EH (cell line): ENCODE data around the gene LRRC28.
A peak's percentile ranks its signal among the peaks of the same experiment; 100 is the strongest.

Experiments
- DNase-seq: peaks from one replicate; pipeline ENCODE4 v3.0.0-alpha.2; 2015; ENCODE audit warnings: low read depth

Gene LRRC28

DNA sequence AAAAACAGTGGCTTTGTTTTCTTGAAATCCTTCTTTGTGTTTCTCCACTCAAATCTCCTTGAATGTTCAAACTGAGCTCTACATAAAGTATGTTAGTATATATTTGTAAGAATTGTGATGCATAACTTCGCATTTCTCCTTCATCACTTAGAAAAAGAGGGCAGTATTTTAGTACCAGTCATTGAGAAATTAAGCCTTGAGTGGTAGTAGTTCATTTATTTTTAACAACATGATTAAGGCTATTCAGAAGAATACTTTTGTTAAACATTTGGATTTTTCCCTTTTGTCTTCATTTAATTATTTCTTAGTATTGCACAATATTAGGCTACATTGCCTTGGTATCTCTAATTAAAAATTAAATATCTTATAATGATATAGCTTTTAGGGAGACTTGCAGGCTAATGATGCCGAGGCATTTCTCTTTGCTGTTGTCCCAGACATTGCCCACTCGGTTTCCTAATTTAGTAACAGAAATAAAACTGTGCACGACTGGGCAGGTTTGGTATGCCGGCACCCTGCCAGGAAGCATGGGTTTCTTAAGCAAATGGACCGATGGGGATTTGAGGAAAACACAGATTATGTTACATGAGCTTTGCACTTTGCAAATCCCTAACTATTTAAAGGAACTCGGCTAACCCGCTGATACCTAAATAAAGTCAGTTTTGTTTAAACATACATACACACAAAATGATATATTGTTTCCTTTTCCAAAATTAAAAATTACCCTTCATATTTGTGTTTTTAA lies 54.7 kb downstream of the LRRC28 start:
- DNase-seq = peak; percentile 68

DNA sequence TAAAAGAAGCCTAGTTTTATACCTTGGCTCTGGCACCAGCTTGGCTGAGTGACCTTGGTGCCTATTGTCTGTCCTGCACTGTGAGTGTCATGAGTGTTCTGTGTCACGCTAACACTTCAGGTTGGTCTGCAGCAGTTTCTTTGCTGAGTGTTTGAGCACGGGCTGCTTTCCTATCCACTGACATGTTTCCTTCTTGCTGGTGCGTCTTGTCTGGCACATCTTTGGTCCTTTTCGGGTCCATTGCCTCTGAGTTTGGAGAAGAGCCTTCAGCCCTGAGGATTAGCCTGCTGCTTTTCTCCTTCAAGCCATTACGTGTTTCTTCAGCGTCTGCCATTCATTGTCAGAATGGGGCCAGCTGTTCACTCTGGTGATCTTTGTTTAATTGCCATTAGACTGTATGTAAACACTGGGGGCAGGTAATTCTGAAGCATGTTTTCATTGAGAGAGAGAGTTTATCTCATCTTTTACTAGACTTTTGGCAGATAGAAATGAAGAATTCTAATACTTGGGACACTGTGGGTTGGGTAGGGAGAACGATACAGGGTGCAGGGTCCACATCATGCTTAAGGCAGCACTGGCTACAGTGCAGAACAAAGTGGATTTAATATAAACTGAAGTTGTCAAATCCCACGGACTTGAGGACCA lies 55.5 kb downstream of the LRRC28 start:
- no peak for DNase-seq

DNA sequence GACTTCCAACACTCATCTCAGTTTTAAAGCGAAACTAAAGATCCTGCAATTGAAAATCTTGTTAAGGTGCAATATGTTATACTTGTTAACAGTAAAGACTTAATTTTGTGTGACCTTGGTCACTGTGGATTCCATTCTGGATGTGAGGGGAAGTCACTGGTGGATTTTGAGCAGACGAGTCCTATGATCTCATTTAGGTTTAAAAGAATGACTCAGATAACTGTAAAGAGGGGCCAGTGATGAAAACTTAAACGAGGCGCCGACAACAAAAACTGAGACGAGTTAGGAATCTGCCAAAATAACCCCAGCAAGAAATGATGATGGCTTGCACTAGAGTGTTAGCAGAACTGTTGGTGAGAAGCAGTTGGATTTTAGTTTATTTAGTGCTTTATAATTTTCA lies 56.5 kb downstream of the LRRC28 start:
- peak; percentile 20 for DNase-seq

DNA sequence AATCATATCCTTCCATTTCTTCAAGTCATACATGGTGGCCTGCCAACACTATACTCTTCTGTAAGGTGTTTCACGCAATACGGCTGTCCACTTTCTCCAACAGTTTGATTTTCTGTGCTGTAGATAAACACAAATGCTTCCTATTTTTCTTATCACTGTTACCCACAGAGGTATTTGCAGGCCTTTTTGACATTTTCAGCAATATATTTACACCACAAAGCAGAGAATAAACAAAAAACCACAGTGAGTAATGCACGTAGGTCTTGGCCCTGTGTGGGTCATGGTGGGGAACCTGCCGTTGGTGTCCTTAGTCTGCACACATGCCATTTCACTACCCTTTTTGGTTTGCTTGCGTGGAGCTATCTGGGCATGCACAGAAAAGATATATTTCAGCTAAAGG lies 59.5 kb downstream of the LRRC28 start:
- no peak for DNase-seq

DNA sequence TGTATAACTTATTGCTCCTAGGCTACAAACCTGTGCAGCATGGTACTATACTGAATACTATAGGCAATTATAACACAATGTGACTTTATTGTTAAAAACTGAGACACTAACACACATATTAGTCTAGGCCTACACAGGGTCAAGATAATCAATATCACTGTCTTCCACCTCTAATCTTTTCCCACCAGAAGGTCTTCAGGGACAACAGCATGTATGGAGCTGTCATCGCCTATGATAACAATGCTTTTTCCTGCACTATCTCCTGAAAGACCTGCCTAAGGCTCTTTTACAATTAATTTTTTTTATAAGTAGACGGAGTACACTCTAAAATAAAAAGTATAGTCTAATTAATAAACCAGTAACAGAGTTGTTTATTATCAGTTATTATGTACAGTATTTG lies 60.9 kb downstream of the LRRC28 start:
- DNase-seq = no peak

DNA sequence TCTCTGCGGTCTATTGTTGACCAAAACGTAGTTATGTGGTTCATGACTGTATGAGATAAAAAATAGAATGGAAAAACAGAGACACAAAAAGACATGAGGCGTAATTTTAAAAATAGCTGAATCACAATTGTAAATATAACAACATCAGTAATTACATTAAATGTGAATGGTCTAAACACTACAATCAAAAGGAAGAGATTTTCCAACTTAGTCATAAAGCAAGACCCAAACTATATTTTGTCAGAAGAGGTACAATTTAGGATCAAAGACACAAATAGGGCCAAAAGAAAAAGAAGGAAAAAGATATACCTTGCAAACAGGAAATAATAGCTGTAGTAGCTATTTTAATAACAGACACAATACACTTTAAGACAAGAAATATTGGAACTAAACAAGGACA lies 61.5 kb downstream of the LRRC28 start:
- DNase-seq = no peak

DNA sequence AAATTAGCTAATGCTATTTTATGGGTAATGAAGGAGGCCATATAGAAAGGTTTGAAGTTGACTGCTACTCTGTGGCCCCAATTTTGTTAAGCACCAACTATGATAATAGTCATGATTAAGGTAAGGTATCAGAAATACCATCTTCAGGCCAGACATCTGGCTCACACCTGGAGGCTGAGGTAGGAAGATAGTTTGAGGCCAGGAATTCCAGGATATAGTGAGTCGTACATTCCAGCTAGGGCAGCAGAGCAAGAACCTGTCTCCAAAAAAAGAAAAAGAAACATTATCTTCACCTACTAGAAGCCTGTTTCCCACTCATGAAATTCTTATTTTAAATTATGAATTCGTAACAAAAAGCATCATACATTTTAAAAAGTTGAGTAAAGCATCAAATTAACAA lies 64.4 kb downstream of the LRRC28 start:
- no peak for DNase-seq

DNA sequence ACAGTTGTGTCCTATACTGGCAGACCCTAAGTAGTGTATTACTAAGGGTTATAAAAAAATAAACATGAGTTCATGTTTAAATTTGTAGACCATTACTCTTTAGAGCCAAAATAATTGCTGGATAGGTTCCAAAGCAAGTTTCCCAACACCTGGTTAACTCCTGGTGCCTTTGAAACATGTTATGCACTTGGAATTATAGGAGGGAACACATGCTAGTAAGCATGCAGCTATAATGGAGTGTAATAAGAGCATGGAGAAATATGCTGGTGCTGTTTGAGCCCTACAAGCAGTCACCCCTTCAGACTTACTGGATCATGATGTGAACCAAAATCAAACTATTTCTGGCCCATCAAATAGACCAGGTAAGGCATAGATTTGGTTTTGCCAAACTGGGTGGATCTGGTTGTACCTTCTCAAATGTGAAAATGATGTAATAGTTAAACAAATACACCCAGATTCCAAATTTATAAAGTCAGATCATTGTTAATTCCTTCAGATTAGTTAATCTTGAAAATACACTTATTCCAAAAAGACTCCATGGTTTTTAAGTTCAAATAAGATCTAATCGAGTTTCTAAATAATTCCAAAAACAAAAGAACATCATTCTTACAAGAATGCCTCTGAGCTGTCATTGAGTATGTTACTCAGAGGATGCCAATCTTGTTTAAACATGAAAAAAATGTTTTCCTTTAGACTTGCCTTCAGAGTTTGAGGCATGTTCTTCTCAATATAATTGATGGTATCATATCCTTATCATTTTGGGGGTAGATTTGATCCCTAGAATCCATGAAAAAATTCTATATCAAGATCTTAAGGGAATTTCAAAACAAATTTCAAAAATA lies 69.3 kb downstream of the LRRC28 start:
- DNase-seq = no peak

DNA sequence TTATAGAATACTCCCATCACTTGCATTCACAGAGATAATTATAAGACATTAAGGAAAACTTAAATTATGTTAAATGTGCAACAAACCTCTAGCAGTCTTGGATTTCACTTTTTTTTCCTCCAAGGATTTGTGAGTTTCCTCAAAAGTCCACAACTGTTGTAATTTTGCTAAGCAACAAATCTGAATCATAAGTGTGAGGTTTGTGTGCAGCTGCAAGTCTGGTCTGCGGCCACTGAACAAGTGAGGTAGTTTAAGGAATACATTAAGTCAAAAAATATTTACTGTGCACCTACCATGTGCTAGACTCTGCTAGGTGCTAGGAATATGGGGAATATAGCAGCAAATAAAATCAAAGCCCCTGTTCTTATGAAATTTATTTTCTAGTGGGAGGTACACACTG lies 70.2 kb downstream of the LRRC28 start:
- no peak for DNase-seq

DNA sequence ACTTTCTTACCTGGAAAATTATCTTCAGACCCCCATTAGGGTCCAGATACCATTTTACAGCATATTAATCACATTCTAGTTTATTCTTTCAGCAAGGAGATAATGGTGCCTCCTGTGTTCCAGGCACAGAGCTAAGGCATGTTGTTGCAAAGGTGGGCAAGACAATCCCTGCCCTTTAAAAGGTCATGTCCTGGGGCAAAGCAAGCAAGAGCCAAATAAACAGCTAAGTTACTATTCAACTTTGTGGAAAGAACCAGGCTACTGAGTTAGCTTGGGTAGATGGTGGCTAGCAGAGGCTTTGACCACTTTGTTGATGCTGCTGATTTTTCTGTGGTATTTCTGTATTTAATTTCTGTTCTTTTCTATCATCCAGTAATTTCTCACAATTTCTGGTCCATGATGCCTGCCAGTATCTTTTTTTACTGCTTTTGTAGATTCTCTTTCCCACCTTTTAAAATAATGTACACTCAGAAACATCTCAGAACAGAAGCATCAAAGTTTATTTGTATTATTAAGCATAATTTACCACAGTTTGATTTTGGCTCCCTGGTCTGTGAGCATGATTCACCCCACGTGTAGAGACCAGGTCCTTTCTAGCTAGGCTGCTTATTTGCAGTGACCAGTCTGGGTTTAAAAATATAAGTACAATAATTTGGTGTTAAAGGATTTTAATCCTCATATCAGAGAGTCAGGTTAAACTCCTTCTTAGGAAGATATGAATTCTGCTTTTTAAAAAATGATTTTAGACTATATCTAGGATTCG lies 71.5 kb downstream of the LRRC28 start:
- DNase-seq = peak; percentile 24

DNA sequence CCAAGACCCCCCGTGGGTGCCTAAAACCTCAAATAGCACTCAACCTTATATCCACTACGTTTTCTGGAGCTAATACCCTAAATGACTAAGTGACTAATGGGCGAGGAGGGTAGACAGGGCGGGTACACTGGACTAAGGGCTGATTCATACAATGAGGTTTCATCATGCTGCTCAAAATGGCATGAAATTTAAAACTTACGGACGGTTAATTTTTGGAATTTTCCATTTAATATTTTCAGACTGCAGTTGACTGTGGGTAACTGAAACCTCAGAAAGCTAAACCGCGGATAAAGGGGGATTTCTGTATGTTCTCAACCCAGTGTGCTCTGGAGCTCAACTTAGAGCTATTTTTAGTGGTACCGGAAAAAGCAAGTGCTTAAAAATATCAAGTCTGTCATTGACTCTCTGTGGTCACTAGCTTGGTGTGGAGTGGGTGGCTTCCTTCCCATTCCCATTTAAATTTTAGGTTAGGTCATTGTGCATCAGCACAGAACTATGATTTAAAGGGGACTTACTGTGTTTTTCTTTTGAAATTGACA lies 72.9 kb downstream of the LRRC28 start:
- DNase-seq = peak; percentile 92

DNA sequence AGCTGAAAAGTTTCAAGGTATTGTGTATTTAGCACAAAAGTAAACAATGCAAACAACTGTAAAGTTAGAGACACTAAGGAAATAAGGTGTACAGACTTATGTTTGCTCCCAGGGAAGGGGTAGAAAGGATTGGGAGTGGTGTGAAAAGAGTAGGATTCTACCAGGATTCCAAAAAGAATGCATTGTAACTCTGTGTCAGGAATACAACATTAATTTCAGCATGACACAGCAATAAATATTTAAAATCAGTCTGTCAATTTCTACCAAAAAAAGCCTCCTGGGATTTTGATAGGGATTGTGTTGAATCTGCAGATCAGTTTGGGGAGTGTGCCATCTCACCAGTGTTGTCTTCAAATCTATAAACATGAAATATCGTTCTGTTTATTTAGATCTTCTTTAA lies 73.4 kb downstream of the LRRC28 start:
- DNase-seq = no peak

DNA sequence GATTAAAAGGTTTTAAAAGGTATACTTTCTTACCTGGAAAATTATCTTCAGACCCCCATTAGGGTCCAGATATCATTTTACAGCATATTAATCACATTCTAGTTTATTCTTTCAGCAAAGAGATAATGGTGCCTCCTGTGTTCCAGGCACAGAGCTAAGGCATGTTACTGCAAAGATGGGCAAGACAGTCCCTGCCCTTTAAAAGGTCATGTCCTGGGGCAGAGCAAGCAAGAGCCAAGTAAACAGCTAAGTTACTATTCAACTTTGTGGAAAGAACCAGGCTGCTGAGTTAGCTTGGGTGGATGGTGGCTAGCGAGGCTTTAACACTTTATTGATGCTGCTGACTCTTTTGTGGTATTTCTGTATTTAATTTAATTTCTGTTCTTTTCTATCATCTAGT lies 75.0 kb downstream of the LRRC28 start:
- DNase-seq = no peak

DNA sequence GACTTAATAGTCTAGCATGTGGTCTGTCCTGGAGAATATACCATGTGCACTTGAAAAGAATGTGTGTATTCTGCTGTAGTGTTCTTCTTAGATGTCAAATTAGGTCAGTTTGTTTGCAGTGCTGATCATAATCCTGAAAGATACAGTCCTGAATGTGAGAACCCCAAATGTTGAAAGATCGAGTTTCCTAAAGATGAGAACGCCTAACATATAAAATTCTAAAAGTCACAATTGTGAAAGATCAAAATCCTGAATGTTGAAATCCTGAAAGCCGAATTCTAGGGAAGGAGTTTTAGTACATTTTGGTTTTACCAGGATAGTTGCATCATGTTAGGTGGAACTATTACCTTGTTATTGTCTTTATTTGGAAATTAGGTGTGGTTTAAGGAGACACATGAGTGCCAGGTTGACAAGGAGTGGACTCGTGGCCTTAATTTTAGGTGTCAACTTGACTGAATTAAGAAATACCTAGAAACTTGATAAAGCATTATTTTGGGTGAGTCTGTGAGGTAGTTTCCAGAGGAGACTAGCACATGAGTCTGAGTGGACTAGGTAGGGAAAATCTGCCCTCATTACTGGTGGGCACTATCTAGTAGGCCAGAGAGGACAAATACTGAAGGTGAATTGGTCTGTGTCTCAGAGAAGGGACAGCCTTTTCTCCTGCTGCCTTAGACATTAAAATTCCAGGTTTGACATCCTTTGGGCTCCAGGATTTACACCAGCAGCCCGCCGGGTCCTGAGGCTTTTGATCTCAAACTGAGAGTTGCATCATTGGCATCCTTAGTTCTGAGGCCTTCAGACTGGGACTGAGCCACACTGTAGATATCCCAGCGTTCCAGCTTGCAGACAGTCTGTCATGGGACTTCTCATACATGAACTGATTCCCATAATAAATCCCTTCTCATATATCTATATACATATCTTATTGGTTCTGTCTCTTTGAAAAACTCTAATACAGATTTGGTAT lies 77.1 kb downstream of the LRRC28 start:
- no peak for DNase-seq

DNA sequence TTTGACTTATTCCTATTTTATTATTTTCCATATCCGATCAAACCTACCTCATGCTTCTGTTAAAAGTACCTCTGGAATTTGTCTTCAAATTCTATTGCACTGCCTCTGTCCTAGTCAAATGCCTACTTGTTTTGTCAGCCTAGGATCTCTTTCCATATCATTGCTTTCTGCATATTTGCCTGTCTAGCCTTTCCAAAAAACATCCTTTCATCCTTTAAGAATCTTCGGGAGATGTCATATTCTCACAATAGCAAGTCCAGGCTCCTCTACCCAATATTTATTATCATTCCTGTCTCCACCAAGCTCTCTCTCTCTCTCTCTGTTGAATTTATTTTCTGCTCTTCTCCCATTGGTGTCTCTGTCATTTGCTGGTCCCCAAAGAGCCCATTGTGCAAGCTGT lies 80.1 kb downstream of the LRRC28 start:
- peak; percentile 38 for DNase-seq

DNA sequence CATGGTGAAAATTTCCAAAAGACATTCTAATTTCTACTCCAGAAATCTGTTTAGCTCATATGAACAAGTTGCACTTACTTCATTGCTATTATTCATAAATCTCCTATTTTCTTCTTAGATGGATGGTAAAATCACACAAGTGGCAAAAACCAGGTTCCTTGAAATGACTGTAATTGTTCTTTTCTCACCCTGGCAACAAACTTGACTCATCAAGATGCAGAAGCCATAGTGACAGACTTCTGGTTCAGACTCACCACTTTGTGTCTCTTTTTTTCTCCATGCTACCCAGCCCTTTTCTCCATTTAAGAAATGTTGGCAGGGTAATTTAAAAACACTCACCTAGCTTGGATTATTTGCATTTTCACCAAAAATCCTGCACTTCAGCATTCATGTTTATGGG lies 82.1 kb downstream of the LRRC28 start:
- no peak for DNase-seq

DNA sequence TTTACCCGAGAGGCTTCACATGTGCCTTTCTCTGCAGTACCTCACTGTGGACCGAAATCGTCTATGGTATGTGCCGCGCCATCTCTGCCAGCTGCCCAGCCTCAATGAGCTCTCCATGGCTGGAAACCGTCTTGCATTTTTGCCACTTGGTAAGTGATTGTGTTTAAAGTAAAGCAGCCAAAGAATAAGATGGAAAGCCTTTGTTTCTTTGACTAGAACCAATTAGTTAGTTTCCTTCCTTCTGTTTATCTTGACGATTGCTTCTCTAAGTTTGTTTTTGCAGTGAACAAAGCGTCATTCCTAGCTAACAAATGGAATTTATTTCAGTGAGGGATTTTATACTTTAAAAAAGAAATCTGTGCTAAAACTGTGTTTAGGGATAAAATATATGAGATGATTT lies 82.7 kb downstream of the LRRC28 start:
- DNase-seq = no peak

DNA sequence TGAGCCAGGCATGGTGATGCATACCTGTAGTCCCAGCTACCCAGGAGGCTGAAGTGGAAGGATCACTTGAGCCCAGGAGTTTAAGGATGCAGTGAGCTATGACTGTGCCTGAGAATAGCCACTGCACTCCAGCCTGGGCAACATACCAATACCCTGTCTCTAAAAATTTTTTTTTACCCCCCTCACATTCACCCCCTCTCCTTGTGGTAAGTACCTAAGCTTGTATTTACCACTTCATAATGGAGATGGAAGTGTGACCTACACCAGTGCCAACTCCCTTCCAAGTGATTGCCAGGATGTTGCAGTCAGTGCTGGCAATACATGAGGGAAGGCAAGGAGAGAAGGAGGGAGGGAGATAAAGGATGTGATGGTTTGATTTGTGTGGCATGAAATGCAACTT lies 84.2 kb downstream of the LRRC28 start:
- no peak for DNase-seq

DNA sequence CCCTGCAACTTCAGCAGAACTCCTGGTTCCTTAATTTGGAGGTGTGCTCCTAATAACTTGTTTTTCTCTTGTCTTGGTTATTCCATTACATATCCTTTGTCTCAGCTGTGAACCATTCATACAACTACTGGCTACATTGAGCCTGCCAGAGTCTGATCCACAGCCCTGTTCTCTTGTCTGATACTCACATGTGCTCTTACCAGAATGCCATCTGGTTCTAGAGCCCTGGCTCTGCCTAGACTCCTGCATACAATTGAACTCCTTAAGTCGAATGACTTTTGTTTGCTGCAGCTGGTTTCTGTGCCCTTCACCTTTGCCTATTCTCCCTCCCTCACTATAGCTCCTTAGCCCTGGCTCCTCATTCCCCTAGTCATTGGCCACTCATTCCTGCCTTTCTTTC lies 85.5 kb downstream of the LRRC28 start:
- no peak for DNase-seq

DNA sequence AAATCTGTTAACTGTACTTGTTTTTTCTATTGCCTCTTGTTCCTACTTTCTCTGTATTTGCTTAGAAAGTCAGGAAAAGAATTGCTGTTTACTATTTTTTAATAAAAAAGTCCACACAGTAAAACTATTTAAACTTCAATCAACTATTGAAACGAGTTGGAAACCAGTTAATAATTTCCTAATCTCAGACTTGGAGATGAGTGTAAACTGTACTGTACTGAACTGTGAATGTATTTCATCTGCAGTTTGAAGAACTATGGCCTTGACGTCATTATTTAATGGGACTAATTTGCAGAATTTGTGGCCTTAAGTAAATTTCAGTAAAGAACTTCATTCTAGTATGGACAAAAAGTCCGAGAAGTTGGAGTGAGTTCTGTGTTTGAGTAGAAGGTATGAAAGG lies 89.1 kb downstream of the LRRC28 start:
- DNase-seq = no peak

DNA sequence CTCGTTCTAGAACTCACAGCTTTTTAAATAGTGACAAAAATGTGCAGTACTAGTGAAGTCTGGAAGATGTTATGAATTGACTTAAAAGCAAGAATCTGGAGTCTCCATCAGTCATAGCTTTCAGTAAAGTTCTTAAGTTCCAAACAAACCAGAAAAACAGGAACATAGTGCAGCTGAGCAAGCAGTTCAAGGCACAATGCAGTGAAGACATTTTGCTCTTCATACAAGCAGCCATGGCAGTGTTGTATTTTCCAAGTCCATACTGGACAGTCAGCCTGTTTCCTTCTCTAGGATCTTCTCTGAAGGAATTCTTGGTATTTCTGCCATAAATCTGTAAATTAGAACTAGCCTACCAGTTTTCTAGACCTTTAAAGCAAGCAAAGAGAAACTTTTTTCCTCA lies 90.5 kb downstream of the LRRC28 start:
- DNase-seq = peak; percentile 51
